ENCODE data around the gene SLC52A1. TPM values are rescaled to one million over a fixed set of nuclear protein-coding genes. Genes with fewer than 3 reads are reported as not detected.
A peak's percentile ranks its signal among the peaks of the same experiment; 100 is the strongest.
"Not testable (repeated sequence)": the region's sequence is repeated elsewhere in the genome, so short reads cannot be mapped to it uniquely, and the experiment has no call there.

Gene SLC52A1
- under 1 TPM in 2 of 6 experiments, not detected in 4; 0.13 to 0.20 TPM for total RNA-seq
- long read RNA-seq: 0 reads

- intact Hi-C loops (cut with DNase I): no loop called here
- Histone ChIP-seq H3K9me3 (no peaks in the 10 kb centered on the region), H3K36me3 (no peaks in the 10 kb centered on the region), H3K27ac (no peak within 1 kb of the TSS), H3K4me3 (no peak within 1 kb of the TSS), H3K27me3 (no peaks in the 10 kb centered on the region), H3K4me1 (peaks cover 0 to 4% (median 1%) of the 10 kb centered on the region in 4 donors)
- DNase-seq (no peak), ATAC-seq (peak in 2 of 4 donors; percentile 6 to 14)
- WGBS (ENCODE audit: insufficient coverage, low coverage, low lambda C conversion rate, missing lambda C conversion rate): 7% methylated on average over 6 of the region's 24 CpGs
- TF ChIP-seq CTCF (IDR thresholded peaks at IDR 0.05) (no peak), POLR2A (IDR thresholded peaks at IDR 0.05) (no peak)
These were observed at the start of gene SLC52A1 for GRCh38 chr17:5035315-5035714. Gene SLC52A1, minus strand, starts transcription at chr17:5035426. Its CDS starts 820 bp downstream, at chr17:5034606.

GRCh38 chr17:5080591-5080990 lies 45.4 kb upstream of the SLC52A1 start:
- Histone ChIP-seq H3K4me3 (no peak overlapping the region), H3K9me3 (no peaks in the 10 kb centered on the region), H3K36me3 (no peaks in the 10 kb centered on the region), H3K27me3 (peaks cover 0 to 3% of the 10 kb centered on the region in 2 donors), H3K27ac (no peak overlapping the region), H3K4me1 (peaks cover 0 to 4% (median 0%) of the 10 kb centered on the region in 4 donors)
- WGBS (ENCODE audit: insufficient coverage, low coverage, low lambda C conversion rate, missing lambda C conversion rate): 65% methylated on average over 3 of the region's 3 CpGs
- DNase-seq: no peak
- no peak for TF ChIP-seq CTCF (IDR thresholded peaks at IDR 0.05)
- no peak for TF ChIP-seq POLR2A (IDR thresholded peaks at IDR 0.05)
- no peak for ATAC-seq
- intact Hi-C loops (cut with DNase I): no loop called here

DNA sequence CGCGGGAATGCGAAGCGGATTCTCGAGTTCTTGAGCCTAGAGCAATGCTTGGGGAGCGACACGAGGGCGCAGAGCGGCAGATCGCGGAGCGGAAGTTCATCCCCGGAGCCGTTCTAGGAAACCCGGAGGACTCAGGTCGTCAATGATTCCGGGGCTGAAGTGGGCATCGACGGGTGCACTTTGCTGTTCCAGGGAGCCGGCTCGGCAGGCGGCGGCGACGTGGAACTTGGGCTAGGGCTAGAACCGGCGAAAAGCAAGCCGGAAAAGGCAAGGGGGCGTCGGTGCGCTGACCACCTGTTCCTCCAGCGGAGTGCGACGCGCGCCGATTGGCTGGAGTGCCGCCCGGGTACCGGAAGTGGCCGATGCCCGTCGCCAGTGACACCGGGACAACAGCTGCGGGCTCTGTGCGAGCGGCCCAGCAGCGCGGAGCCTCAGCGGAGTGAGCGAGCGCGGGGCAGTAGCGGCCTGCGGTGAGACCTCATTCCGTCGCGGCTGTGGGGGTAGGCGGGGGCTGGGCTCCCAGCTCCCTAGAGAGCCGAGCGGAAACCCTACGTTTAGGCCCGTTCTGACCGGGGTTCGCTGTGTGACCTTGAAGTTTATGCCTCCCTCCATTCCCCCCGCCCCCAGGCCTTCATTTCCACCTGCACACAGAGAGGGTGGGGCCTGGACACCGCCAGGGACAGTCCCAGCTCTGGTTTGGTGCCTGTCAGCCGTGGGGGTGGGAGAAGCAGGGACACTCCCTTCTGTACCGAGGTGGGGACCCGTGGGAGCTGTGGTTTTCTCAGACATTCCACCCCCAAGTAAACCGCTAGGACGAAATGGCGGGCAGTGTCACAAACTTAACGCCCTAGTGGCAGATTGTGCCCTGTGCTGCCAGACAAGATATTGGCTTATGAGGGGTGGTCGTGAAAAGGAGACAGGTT lies 43.1 kb upstream of the SLC52A1 start, which contains the start of gene ZFP3:
TSS of gene ZFP3 (plus strand) at position 362 of the 923 bp plus-strand sequence. CDS start 13,038 bp downstream, outside the sequence.
- intact Hi-C loops (cut with DNase I): no loop called here
- ATAC-seq (peak; percentile 90 to 97 (median 94)), DNase-seq (peak; percentile 72 to 84 (median 75))
- 15% methylated on average over 9 of the region's 75 CpGs for WGBS (ENCODE audit: insufficient coverage, low coverage, low lambda C conversion rate, missing lambda C conversion rate)
- H3K27me3 ChIP-seq: peaks cover 0 to 3% of the 10 kb centered on the region in 2 donors
- H3K36me3 ChIP-seq: no peaks in the 10 kb centered on the region
- no peaks in the 10 kb centered on the region for H3K9me3 ChIP-seq
- H3K4me1 ChIP-seq: peaks cover 0 to 4% (median 0%) of the 10 kb centered on the region in 4 donors
- peak within 1 kb of the TSS; percentile 55 to 64 (median 61) for H3K4me3 ChIP-seq
- peak within 1 kb of the TSS; percentile 3 to 57 (median 26) for H3K27ac ChIP-seq
- TF ChIP-seq POLR2A (IDR thresholded peaks at IDR 0.05) (no peak), CTCF (IDR thresholded peaks at IDR 0.05) (no peak)

DNA sequence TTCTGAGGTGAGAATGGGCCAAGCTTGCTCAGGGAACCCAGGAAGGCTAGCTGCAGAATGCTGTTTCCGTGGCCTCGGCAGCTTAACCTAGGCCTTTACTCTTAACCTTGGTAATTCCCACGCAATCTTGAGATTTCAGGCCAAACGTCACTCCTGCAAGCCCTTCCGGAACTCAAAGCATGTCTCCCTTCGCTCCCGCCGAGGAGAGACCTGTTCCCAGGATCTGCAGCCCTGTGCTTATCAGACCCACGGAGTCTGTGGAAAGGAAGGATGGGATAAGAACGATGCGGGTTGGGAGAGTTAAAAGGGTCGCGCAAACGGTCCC lies 42.5 kb upstream of the SLC52A1 start:
- no peak for DNase-seq
- peak in 2 of 4 donors; percentile 20 to 28 for ATAC-seq
- H3K27me3 ChIP-seq: peaks cover 0 to 3% of the 10 kb centered on the region in 2 donors
- no peak for TF ChIP-seq CTCF (IDR thresholded peaks at IDR 0.05)
- TF ChIP-seq POLR2A (IDR thresholded peaks at IDR 0.05): no peak
- peak overlapping the region in 1 of 3 donors; percentile 3 for H3K27ac ChIP-seq
- peaks cover 0 to 4% (median 0%) of the 10 kb centered on the region in 4 donors for H3K4me1 ChIP-seq
- H3K36me3 ChIP-seq: no peaks in the 10 kb centered on the region
- intact Hi-C loops (cut with DNase I): no loop called here
- peak overlapping the region; percentile 55 to 64 (median 61) for H3K4me3 ChIP-seq
- WGBS (ENCODE audit: insufficient coverage, low coverage, low lambda C conversion rate, missing lambda C conversion rate): 24% methylated on average over 8 of the region's 14 CpGs
- no peaks in the 10 kb centered on the region for H3K9me3 ChIP-seq

- ATAC-seq; DNase-seq; H3K27me3 ChIP-seq; intact Hi-C loops (cut with DNase I); H3K36me3 ChIP-seq; H3K9me3 ChIP-seq; H3K27ac ChIP-seq; H3K4me1 ChIP-seq: not testable (repeated sequence)
- 94% methylated on average over 24 of the region's 24 CpGs for WGBS (ENCODE audit: insufficient coverage, low coverage, low lambda C conversion rate, missing lambda C conversion rate)
- peak overlapping the region in 1 of 3 donors; percentile 61 for H3K4me3 ChIP-seq
These were observed 42.0 kb upstream of the SLC52A1 start for GRCh38 chr17:5077275-5077674.

DNA sequence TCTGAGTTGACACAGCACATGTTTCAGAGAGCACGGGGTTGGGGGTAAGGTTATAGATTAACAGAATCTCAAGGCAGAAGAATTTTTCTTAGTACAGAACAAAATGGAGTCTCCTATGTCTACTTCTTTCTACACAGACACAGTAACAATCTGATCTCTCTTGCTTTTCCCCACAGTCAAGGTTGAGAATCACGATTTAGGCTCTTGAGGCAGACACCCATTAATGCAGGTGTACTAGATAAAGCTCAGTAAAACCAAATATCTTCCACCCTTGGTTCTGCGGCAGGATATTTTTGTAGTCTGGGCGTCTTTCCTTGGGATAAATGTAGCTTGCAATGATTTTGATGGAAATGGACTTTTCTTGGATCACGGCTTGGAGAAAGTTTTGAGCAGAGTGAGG lies 40.2 kb upstream of the SLC52A1 start:
- intact Hi-C loops (cut with DNase I); H3K36me3 ChIP-seq; DNase-seq; H3K9me3 ChIP-seq; ATAC-seq; H3K27ac ChIP-seq; H3K4me1 ChIP-seq; H3K27me3 ChIP-seq; H3K4me3 ChIP-seq: not testable (repeated sequence)
- 94% methylated on average over 4 of the region's 5 CpGs for WGBS (ENCODE audit: insufficient coverage, low coverage, low lambda C conversion rate, missing lambda C conversion rate)
